PFSK-1 (cell line): ENCODE results near the gene HNRNPAB.

ENCODE experiments used
- FOXP2 ChIP-seq: optimal IDR thresholded peaks from 2 replicates; pipeline ENCODE3; 2011; ENCODE audit warnings: borderline replicate concordance, control low read depth, inconsistent platforms; ENCODE audit not compliant: insufficient read depth; ENCODE audit errors: extremely low read length, extremely low read depth
- POLR2AphosphoS5 ChIP-seq: IDR thresholded peaks from 2 replicates; pipeline ENCODE4 v1.6.1; 2012; ENCODE audit warnings: low read depth, mild to moderate bottlenecking, control low read depth, low read length, moderate library complexity
- REST ChIP-seq, 2 experiments: IDR thresholded peaks; 2 replicates each; pipeline versions ENCODE4 v1.6.1 to v1.8.0; 2011 to 2012; ENCODE audit warnings: low read depth in 2 of 2, low read length in 2 of 2, control low read depth in 1 of 2, inconsistent platforms in 1 of 2, mild to moderate bottlenecking in 1 of 2, moderate library complexity in 1 of 2; ENCODE audit not compliant: insufficient read depth in 1 of 2
- SIN3A ChIP-seq: IDR thresholded peaks from 2 replicates; pipeline ENCODE4 v1.6.1; 2012; ENCODE audit warnings: mild to moderate bottlenecking, low read length, moderate library complexity, borderline replicate concordance; ENCODE audit not compliant: insufficient read depth
- TAF1 ChIP-seq: IDR thresholded peaks from 2 replicates; pipeline ENCODE4 v1.6.1; 2012; ENCODE audit warnings: low read length, control low read depth, borderline replicate concordance; ENCODE audit not compliant: insufficient read depth

The HNRNPAB gene

GRCh38 chr5:178223196-178223773 is 19.0 kb downstream of the HNRNPAB start:
- TF ChIP-seq POLR2AphosphoS5 = no peak
- no peak for TF ChIP-seq FOXP2
- no peak for TF ChIP-seq TAF1
- no peak for TF ChIP-seq SIN3A
- no peak for TF ChIP-seq REST (IDR thresholded peaks at IDR 0.05; ENCODE audit: insufficient read depth in 1 of 2, low read depth in 2 of 2, low read length in 2 of 2)

- no peak for TF ChIP-seq FOXP2
- TF ChIP-seq SIN3A = no peak
- no peak for TF ChIP-seq TAF1
- no peak for TF ChIP-seq REST (IDR thresholded peaks at IDR 0.05; ENCODE audit: insufficient read depth in 1 of 2, low read depth in 2 of 2, low read length in 2 of 2)
- no peak for TF ChIP-seq POLR2AphosphoS5
Observed at GRCh38 chr5:178223828-178224335, 19.5 kb downstream of the HNRNPAB start.

GRCh38 chr5:178224403-178224802 is 20.1 kb downstream of the HNRNPAB start:
- TF ChIP-seq REST (IDR thresholded peaks at IDR 0.05; ENCODE audit: insufficient read depth in 1 of 2, low read depth in 2 of 2, low read length in 2 of 2) = no peak
- TF ChIP-seq FOXP2 = no peak
- no peak for TF ChIP-seq POLR2AphosphoS5
- TF ChIP-seq TAF1 = no peak
- TF ChIP-seq SIN3A = no peak

DNA sequence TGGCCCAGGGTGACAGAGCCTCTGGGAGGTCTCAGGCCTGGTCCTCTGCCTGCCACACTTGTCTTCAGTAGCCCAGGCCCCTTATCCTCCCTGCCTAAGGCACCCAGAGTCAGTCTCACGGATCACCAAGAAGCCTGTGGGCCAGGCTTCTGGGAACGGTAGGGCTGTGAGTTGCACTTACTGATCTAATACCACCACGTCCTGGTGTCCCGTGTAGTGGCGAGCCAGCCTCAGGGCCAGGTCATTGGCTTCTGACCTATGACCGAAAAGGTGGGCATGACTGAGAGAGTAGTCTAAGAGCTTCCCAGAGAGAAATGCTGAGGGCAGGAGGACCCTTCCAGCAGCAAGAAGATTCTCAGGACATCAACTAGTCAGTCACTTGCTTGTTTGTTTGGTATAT is 20.8 kb downstream of the HNRNPAB start:
- TF ChIP-seq POLR2AphosphoS5 = no peak
- no peak for TF ChIP-seq REST (IDR thresholded peaks at IDR 0.05; ENCODE audit: insufficient read depth in 1 of 2, low read depth in 2 of 2, low read length in 2 of 2)
- no peak for TF ChIP-seq TAF1
- TF ChIP-seq FOXP2 = no peak
